RWPE2 (cell line): ENCODE data around the gene APCS.

ENCODE experiments used
- ATAC-seq: fragments of 200-7000 bp; cut with Tn5 transposase; 3 replicates; pipeline ENCODE4 v1.9.1; 2021; ENCODE audit warnings: low read depth
- DNase-seq: peaks from one replicate; pipeline ENCODE4 v3.0.0-alpha.2; 2020; ENCODE audit warnings: low spot score
- H3K27ac ChIP-seq: fragments of 450-650 bp; 2 replicates; pipeline ENCODE4 v1.5.1; 2017; ENCODE audit warnings: mild to moderate bottlenecking; ENCODE audit not compliant: poor library complexity, severe bottlenecking
- H3K27me3 ChIP-seq: fragments of 250-450 bp; sonication (Bioruptor Pico); 2 replicates; pipeline ENCODE4 v1.5.1; 2021; ENCODE audit warnings: mild to moderate bottlenecking, moderate library complexity; ENCODE audit not compliant: insufficient read depth, poor library complexity, severe bottlenecking
- H3K36me3 ChIP-seq: fragments of 250-450 bp; sonication (Bioruptor Pico); 2 replicates; pipeline ENCODE4 v1.5.1; 2020; ENCODE audit warnings: low read depth, mild to moderate bottlenecking, moderate library complexity
- H3K4me1 ChIP-seq: fragments of 250-450 bp; sonication (Bioruptor Pico); 2 replicates; pipeline ENCODE4 v1.5.1; 2021; ENCODE audit warnings: mild to moderate bottlenecking, moderate library complexity; ENCODE audit not compliant: insufficient read depth, poor library complexity, severe bottlenecking
- H3K4me3 ChIP-seq: fragments of 250-450 bp; sonication (Bioruptor Pico); 2 replicates; pipeline ENCODE4 v1.5.1; 2021; ENCODE audit warnings: mild to moderate bottlenecking, moderate library complexity; ENCODE audit not compliant: severe bottlenecking
- H3K9me3 ChIP-seq: fragments of 250-450 bp; sonication (Bioruptor Pico); 2 replicates; pipeline ENCODE4 v1.5.1; 2021; ENCODE audit warnings: mild to moderate bottlenecking, moderate library complexity; ENCODE audit not compliant: severe bottlenecking
- TF ChIP-seq, protein P1 (sequence below): fragments of 450-650 bp; IDR thresholded peaks from one replicate; pipeline ENCODE4 v1.5.1; 2017; ENCODE audit warnings: mild to moderate bottlenecking, moderate library complexity; ENCODE audit not compliant: poor library complexity, severe bottlenecking

Gene APCS

DNA sequence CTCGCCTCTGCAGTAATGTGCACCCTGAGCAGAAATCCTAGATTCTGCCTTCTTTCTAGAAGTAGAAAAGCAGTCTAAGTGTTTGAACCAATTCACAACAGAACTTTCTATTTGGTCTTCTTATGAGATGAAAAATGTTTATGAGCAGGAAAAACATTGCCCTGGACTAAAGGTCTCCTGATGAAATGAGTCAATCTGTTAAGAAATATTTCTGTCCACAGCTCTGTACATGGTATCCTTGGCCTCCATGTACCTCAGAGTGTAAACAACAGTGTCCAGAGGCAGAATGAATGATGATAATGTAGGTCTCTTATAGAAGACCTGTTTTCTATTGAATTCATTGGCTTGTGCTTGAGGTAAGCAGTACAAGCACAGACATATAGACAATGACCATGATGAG lies 6.2 kb upstream of the APCS start:
- Histone ChIP-seq H3K27me3 (no peaks in the 10 kb centered on the region), H3K9me3 (no peaks in the 10 kb centered on the region), H3K27ac (no peak overlapping the region), H3K4me1 (no peaks in the 10 kb centered on the region), H3K4me3 (no peak overlapping the region), H3K36me3 (no peaks in the 10 kb centered on the region)
- no peak for DNase-seq
- TF ChIP-seq, protein P1, sequence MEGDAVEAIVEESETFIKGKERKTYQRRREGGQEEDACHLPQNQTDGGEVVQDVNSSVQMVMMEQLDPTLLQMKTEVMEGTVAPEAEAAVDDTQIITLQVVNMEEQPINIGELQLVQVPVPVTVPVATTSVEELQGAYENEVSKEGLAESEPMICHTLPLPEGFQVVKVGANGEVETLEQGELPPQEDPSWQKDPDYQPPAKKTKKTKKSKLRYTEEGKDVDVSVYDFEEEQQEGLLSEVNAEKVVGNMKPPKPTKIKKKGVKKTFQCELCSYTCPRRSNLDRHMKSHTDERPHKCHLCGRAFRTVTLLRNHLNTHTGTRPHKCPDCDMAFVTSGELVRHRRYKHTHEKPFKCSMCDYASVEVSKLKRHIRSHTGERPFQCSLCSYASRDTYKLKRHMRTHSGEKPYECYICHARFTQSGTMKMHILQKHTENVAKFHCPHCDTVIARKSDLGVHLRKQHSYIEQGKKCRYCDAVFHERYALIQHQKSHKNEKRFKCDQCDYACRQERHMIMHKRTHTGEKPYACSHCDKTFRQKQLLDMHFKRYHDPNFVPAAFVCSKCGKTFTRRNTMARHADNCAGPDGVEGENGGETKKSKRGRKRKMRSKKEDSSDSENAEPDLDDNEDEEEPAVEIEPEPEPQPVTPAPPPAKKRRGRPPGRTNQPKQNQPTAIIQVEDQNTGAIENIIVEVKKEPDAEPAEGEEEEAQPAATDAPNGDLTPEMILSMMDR, result no peak
- ATAC-seq, result no peak

DNA sequence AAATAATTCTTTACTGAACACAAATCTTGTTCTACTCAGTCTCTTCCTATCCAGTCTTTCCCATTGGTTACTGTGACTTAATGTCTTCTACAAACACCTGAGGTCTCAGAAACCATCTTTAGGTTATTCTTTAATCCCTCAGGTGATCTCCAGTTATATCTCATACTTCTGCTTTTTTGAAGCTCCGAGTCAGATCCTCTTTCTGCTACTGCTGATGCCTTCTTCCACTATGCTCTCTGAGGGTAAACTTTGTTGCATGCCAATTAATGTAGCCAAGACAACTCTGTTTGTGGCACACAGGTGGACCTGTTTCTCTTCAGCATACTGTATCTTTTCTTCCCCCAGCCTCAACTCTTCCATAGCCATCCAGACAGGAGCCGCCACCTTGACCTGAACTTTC lies 3.1 kb upstream of the APCS start:
- Histone ChIP-seq H3K9me3 (no peaks in the 10 kb centered on the region), H3K4me3 (no peak overlapping the region), H3K4me1 (no peaks in the 10 kb centered on the region), H3K36me3 (no peaks in the 10 kb centered on the region), H3K27me3 (no peaks in the 10 kb centered on the region), H3K27ac (no peak overlapping the region)
- TF ChIP-seq, protein P1, result no peak
- DNase-seq (no peak), ATAC-seq (no peak)

DNA sequence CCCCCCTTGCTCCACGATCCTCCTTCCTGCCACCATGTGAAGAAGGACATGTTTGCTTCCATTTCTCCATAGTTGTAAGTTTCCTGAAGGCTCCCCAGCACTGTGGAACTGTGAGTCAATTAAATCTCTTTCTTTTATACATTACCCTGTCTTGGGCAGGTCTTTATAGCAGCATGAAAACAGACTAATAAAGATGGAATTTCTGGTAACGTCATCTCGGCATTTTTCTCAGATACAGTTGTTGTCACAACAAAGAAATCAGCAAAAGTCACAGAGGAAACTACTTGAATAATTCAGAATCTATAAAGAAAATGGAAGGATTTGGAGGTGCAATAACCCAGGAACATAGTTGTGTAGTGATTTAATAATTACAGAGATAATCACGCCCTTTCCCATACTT lies 4.4 kb downstream of the APCS start:
- Histone ChIP-seq H3K4me3 (no peak overlapping the region), H3K27ac (no peak overlapping the region), H3K36me3 (no peaks in the 10 kb centered on the region), H3K9me3 (no peaks in the 10 kb centered on the region), H3K4me1 (peaks cover 3% of the 10 kb centered on the region), H3K27me3 (no peaks in the 10 kb centered on the region)
- TF ChIP-seq, protein P1, result no peak
- ATAC-seq, result no peak
- no peak for DNase-seq

DNA sequence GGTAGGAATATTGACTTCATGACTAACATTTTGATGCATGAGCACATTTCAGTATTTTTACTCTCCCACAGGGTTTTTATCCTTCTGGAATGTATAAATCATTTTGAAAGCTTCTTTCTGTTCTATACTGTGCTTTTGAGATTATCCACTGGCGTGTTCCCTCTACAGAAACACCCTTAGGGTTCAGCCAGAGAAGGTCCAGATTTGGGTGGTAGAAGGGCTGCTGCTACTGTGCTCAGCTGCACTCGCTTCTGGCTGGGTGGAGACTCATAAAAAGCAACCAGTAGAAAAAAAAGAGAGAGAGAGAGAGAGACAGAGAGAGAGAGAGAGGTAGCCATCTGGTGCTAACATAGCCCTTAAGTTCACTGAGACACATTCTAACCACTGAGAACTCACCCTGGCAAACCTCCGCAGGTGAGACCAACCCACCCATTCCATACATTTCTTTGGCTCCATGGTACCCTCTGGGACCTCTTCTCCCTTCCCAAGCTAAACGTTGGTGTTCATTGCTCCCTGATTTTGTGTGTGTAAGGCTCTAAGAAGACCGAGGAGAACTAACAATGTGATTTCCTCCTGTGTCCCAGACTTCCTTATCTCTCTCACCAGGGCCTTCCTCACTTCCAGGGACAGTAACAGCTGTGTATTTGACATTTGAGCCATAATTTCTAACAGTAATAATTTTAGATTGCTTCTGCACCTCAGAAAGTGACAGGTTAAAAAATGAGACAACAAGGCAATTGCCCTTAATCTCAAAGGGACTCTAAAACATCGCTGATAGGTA lies 7.2 kb downstream of the APCS start:
- TF ChIP-seq, protein P1, result no peak
- Histone ChIP-seq H3K4me3 (no peak overlapping the region), H3K27ac (no peak overlapping the region), H3K4me1 (peaks cover 21% of the 10 kb centered on the region), H3K9me3 (no peaks in the 10 kb centered on the region), H3K36me3 (no peaks in the 10 kb centered on the region), H3K27me3 (no peaks in the 10 kb centered on the region)
- no peak for ATAC-seq
- no peak for DNase-seq

DNA sequence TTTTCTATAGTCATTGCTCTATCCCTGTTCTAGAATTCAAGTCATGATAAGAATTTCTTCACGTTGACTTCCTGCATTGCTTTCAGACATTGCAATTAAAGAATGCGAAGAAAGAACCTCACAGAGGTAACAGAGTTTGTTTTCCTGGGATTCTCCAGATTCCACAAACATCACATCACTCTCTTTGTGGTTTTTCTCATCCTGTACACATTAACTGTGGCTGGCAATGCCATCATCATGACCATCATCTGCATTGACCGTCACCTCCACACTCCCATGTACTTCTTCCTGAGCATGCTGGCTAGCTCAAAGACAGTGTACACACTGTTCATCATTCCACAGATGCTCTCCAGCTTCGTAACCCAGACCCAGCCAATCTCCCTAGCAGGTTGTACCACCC lies 10.6 kb downstream of the APCS start:
- DNase-seq (peak; percentile 70), ATAC-seq (peak; percentile 99)
- no peaks in the 10 kb centered on the region for H3K9me3 ChIP-seq
- TF ChIP-seq, protein P1, result no peak
- peaks cover 21% of the 10 kb centered on the region for H3K4me1 ChIP-seq
- peak overlapping the region; percentile 94 for H3K27ac ChIP-seq
- H3K4me3 ChIP-seq, result no peak overlapping the region
- H3K27me3 ChIP-seq, result no peaks in the 10 kb centered on the region
- no peaks in the 10 kb centered on the region for H3K36me3 ChIP-seq
